H1 (cell line): Measurements from ENCODE around the gene RER1. TPM values are rescaled to one million over a fixed set of nuclear protein-coding genes. Genes with fewer than 3 reads are reported as not detected.

Experiments used
- CTCF ChIA-PET: fragments of 300-600 bp; sonication (Branson Sonifier 250); formaldehyde crosslinking; loops from one replicate; lab custom pipeline; 2021; ENCODE audit not compliant: partially characterized antibody; lab: Charles Lee
- POLR2A ChIA-PET: fragments of 300-600 bp; sonication (Branson Sonifier 250); formaldehyde crosslinking; loops from one replicate; lab custom pipeline; 2021; ENCODE audit warnings: inconsistent platforms; ENCODE audit not compliant: partially characterized antibody; lab: Charles Lee
- DNase-seq, 2 experiments: peaks; one replicate each; pipeline versions ENCODE4 v3.0.0 to v3.0.0-alpha.2; 2010 to 2022; ENCODE audit warnings: low spot score in 2 of 2, low read depth in 1 of 2, mixed read lengths in 1 of 2
- FAIRE-seq: peaks from 2 replicates; lab custom pipeline; 2011; peaks lifted over from hg19 to GRCh38; lab: Jason Lieb, UNC
- H2AFZ ChIP-seq: 2 replicates; pipeline ENCODE4 v1.8.1; 2012; ENCODE audit warnings: low read length, inconsistent platforms
- H2AK5ac ChIP-seq: 2 replicates; pipeline ENCODE4 v1.6.1; 2013; ENCODE audit warnings: low read depth, low read length
- H2BK120ac ChIP-seq: replicated peaks from 2 replicates; pipeline ENCODE3; 2013; ENCODE audit warnings: low read depth, low read length, inconsistent platforms
- H2BK12ac ChIP-seq: 2 replicates; pipeline ENCODE4 v1.6.1; 2013; ENCODE audit warnings: low read depth, low read length
- H2BK15ac ChIP-seq: 2 replicates; pipeline ENCODE4 v1.6.1; 2013; ENCODE audit warnings: low read length
- H2BK20ac ChIP-seq: 2 replicates; pipeline ENCODE4 v1.6.1; 2013; ENCODE audit warnings: low read length
- H2BK5ac ChIP-seq: 2 replicates; pipeline ENCODE4 v1.6.1; 2013; ENCODE audit warnings: low read depth, low read length
- H3K14ac ChIP-seq: 2 replicates; pipeline ENCODE4 v1.6.1; 2013; ENCODE audit warnings: inconsistent platforms; ENCODE audit not compliant: insufficient read length
- H3K18ac ChIP-seq: 2 replicates; pipeline ENCODE4 v1.6.1; 2013; ENCODE audit warnings: low read length; ENCODE audit errors: extremely low read depth
- H3K23ac ChIP-seq: 2 replicates; pipeline ENCODE4 v1.6.1; 2013; ENCODE audit warnings: inconsistent platforms; ENCODE audit not compliant: insufficient read length
- H3K23me2 ChIP-seq: 2 replicates; pipeline ENCODE4 v1.6.1; 2013; ENCODE audit warnings: low read depth, low read length
- H3K27ac ChIP-seq: 2 replicates; pipeline ENCODE4 v1.6.1; 2011; ENCODE audit warnings: low read depth, low read length, inconsistent platforms
- H3K27me3 ChIP-seq, 4 experiments: replicated peaks in 1 of 4; 1 replicate in 1 of 4; 2 replicates in 3 of 4; pipeline versions ENCODE4 v1.6.1 to v1.8.1; 2011 to 2013; ENCODE audit warnings: low read length in 3 of 4, mild to moderate bottlenecking in 3 of 4, inconsistent platforms in 2 of 4, mixed read lengths in 2 of 4, moderate library complexity in 1 of 4; ENCODE audit not compliant: control insufficient read depth in 3 of 4, insufficient read depth in 3 of 4; ENCODE audit errors: extremely low read depth in 1 of 4
- H3K36me3 ChIP-seq, 4 experiments: 2 replicates each; pipeline versions ENCODE4 v1.6.1 to v1.8.1; 2011 to 2013; ENCODE audit warnings: mild to moderate bottlenecking in 4 of 4, low read length in 3 of 4, moderate library complexity in 2 of 4, control low read depth in 1 of 4, inconsistent platforms in 1 of 4; ENCODE audit not compliant: insufficient read depth in 4 of 4, control insufficient read depth in 2 of 4
- H3K4ac ChIP-seq: replicated peaks from 2 replicates; pipeline ENCODE3; 2013; ENCODE audit warnings: low read length, low read depth, mixed read lengths, inconsistent platforms; ENCODE audit not compliant: insufficient read length
- H3K4me1 ChIP-seq, 4 experiments: replicated peaks in 1 of 4; 1 replicate in 1 of 4; 2 replicates in 3 of 4; pipeline versions ENCODE4 v1.6.1 to v1.8.1; 2011 to 2013; ENCODE audit warnings: low read length in 3 of 4, inconsistent platforms in 2 of 4, mixed read lengths in 1 of 4; ENCODE audit not compliant: insufficient read depth in 4 of 4, control insufficient read depth in 3 of 4
- H3K4me2 ChIP-seq, 2 experiments: 2 replicates each; pipeline versions ENCODE4 v1.6.1 to v1.8.1; 2011 to 2013; ENCODE audit warnings: low read depth in 2 of 2, low read length in 2 of 2, control low read depth in 1 of 2, inconsistent platforms in 1 of 2, mild to moderate bottlenecking in 1 of 2; ENCODE audit not compliant: insufficient read depth in 1 of 2
- H3K4me3 ChIP-seq, 4 experiments: fragments of 200-600, 300-600 bp in 1 of 4; sonication (generic), shearing (Covaris generic), sonication (Bioruptor Twin) in 1 of 4; 2 replicates each; pipeline versions ENCODE4 v1.5.1 to v1.8.1; 2011 to 2016; ENCODE audit warnings: low read length in 4 of 4, low read depth in 3 of 4, control low read depth in 2 of 4, inconsistent platforms in 2 of 4, mild to moderate bottlenecking in 2 of 4, mixed read lengths in 1 of 4, moderate library complexity in 1 of 4; ENCODE audit not compliant: insufficient read depth in 2 of 4; ENCODE audit errors: extremely low read depth in 1 of 4
- H3K56ac ChIP-seq: replicated peaks from 2 replicates; pipeline ENCODE3; 2013; ENCODE audit warnings: low read depth, mild to moderate bottlenecking, mixed read lengths, low read length, inconsistent platforms; ENCODE audit not compliant: insufficient read length
- H3K79me1 ChIP-seq: 2 replicates; pipeline ENCODE4 v1.6.1; 2013; ENCODE audit warnings: low read depth, low read length, control low read depth
- H3K79me2 ChIP-seq, 2 experiments: 2 replicates each; pipeline versions ENCODE4 v1.6.1 to v1.8.1; 2012 to 2013; ENCODE audit warnings: low read length in 2 of 2, mild to moderate bottlenecking in 2 of 2, inconsistent platforms in 1 of 2; ENCODE audit not compliant: insufficient read depth in 2 of 2, control insufficient read depth in 1 of 2
- H3K9ac ChIP-seq, 4 experiments: replicated peaks in 1 of 4; 1 replicate in 1 of 4; 2 replicates in 3 of 4; pipeline versions ENCODE4 v1.6.1 to v1.8.1; 2011 to 2013; ENCODE audit warnings: low read depth in 3 of 4, low read length in 3 of 4, control low read depth in 2 of 4, mild to moderate bottlenecking in 2 of 4, moderate library complexity in 2 of 4, inconsistent platforms in 1 of 4; ENCODE audit errors: extremely low read depth in 1 of 4
- H3K9me3 ChIP-seq, 2 experiments: 2 replicates each; pipeline versions ENCODE4 v1.6.1 to v1.8.1; 2012 to 2013; ENCODE audit warnings: mild to moderate bottlenecking in 2 of 2, moderate library complexity in 2 of 2, control low read depth in 1 of 2, inconsistent platforms in 1 of 2, low read depth in 1 of 2, low read length in 1 of 2, mixed read lengths in 1 of 2; ENCODE audit not compliant: insufficient read depth in 2 of 2
- H4K20me1 ChIP-seq, 2 experiments: replicated peaks in 1 of 2; 2 replicates each; pipeline versions ENCODE3 to v1.8.1; 2011 to 2013; ENCODE audit warnings: inconsistent platforms in 2 of 2, low read length in 2 of 2, mild to moderate bottlenecking in 1 of 2; ENCODE audit not compliant: insufficient read depth in 2 of 2, control insufficient read depth in 1 of 2
- H4K5ac ChIP-seq: 2 replicates; pipeline ENCODE4 v1.6.1; 2013; ENCODE audit warnings: low read length, low read depth, mixed read lengths, inconsistent platforms; ENCODE audit not compliant: insufficient read length
- H4K8ac ChIP-seq: 2 replicates; pipeline ENCODE4 v1.8.0; 2013; ENCODE audit warnings: mild to moderate bottlenecking, moderate library complexity, low read length, inconsistent platforms; ENCODE audit not compliant: insufficient read depth; ENCODE audit errors: extremely low read depth
- H4K91ac ChIP-seq: replicated peaks from 2 replicates; pipeline ENCODE3; 2013; ENCODE audit warnings: low read length, mixed read lengths, inconsistent platforms; ENCODE audit not compliant: insufficient read length
- ATF2 ChIP-seq: IDR thresholded peaks from 2 replicates; pipeline ENCODE4 v1.6.1; 2012; ENCODE audit warnings: low read length, inconsistent platforms
- GTF2F1 ChIP-seq: IDR thresholded peaks from 2 replicates; pipeline ENCODE4 v1.6.1; 2012; ENCODE audit warnings: low read depth, low read length, improper control_type of control experiment, borderline replicate concordance
- RFX5 ChIP-seq: IDR thresholded peaks from 2 replicates; pipeline ENCODE4 v1.6.1; 2011; ENCODE audit warnings: low read depth, low read length, improper control_type of control experiment, borderline replicate concordance
- WGBS, 2 experiments: shearing (Covaris generic) in 1 of 2; methylation state at CpG; one replicate each; pipeline versions ENCODE4 v1.1.6 to v1.1.7; 2013 to 2015; ENCODE audit warnings: low lambda C conversion rate in 2 of 2, mixed read lengths in 2 of 2, inconsistent platforms in 1 of 2, low coverage in 1 of 2, missing lambda C conversion rate in 1 of 2; ENCODE audit not compliant: insufficient replicate concordance in 2 of 2, insufficient coverage in 1 of 2, insufficient read length in 1 of 2; ENCODE audit errors: extremely low coverage in 1 of 2, missing lambda C conversion rate in 1 of 2; 5-methylcytosine and 5-hydroxymethylcytosine counted together
- polyA plus RNA-seq, 7 experiments: library from polyadenylated mRNA; depleted of rRNA in 3 of 7; stranded (reverse) in 5 of 7; unstranded in 2 of 7; fragments of >200 nt in 5 of 7; fragments of 200-250 nt in 2 of 7; gene quantifications; 1 replicate in 5 of 7; 2 replicates in 1 of 7; 4 replicates in 1 of 7; pipeline versions ENCODE4 v1.2.1 to v1.2.3, GENCODE V29; 2011 to 2013; ENCODE audit warnings: missing spikeins in 2 of 7, mixed read lengths in 2 of 7
- total RNA-seq: library from RNA; stranded (reverse); fragmentation: NEBNext Ultra II Directional; extraction: Animal tissue kit (Norgen Biotek cat#: 25700); gene quantifications from 2 replicates; pipeline ENCODE4 v1.2.1, GENCODE V29; 2021

Gene RER1
- total and polyA plus RNA-seq, 2 of the 8 experiments (the other 6 are each of a cell fraction or from before 2014, with no cell fraction given), result 102 to 134 TPM

- no peak for FAIRE-seq
- CTCF ChIA-PET, result interaction anchor here (0.5 to 6.6 kb wide), 13 partner anchors 15 to 1008 kb away, joined by 3 to 48 read pairs (median 4); partner anchors contain the start of gene FAAP20
These were observed 24.2 kb downstream of the RER1 start for GRCh38 chr1:2415801-2416208.

More at GRCh38 chr1:2415801-2416208, 24.2 kb downstream of the RER1 start:
- Histone ChIP-seq H3K36me3 (no peaks in the 10 kb centered on the region), H4K20me1 (peaks cover 0 to 4% of the 10 kb centered on the region in 2 experiments), H3K9ac (no peak overlapping the region), H2BK120ac (no peak overlapping the region), H3K27me3 (peaks cover 0 to 2% (median 0%) of the 10 kb centered on the region in 4 experiments; a peak in 2 of 7 replicates), H3K27ac (no peak overlapping the region), H2AFZ (no peak overlapping the region), H4K8ac (no peak overlapping the region; the same call in 1 of the 2 replicates), H3K18ac (no peak overlapping the region), H2BK20ac (no peak overlapping the region), H3K23me2 (peaks cover 15% of the 10 kb centered on the region), H4K91ac (no peak overlapping the region), H3K4me2 (no peak overlapping the region), H4K5ac (no peak overlapping the region), H3K14ac (no peak overlapping the region), H3K4me3 (no peak overlapping the region), H3K23ac (no peak overlapping the region), H3K9me3 (no peaks in the 10 kb centered on the region), H3K56ac (no peak overlapping the region), H2BK5ac (no peak overlapping the region), H3K4me1 (peaks cover 0 to 14% (median 11%) of the 10 kb centered on the region in 4 experiments; a peak in 5 of 7 replicates), H3K79me2 (peaks cover 0 to 6% of the 10 kb centered on the region in 2 experiments; a peak in 1 of 4 replicates), H2BK12ac (no peak overlapping the region), H2AK5ac (no peak overlapping the region), H3K79me1 (no peaks in the 10 kb centered on the region), H3K4ac (no peak overlapping the region), H2BK15ac (no peak overlapping the region)
- no peak for DNase-seq
- 88% methylated on average over 11 of the region's 19 CpGs; no CpG with 5 or more reads in 1 of the 2 experiments for WGBS, 2 experiments
- POLR2A ChIA-PET, result interaction anchor here (0.8 to 1.3 kb wide), 2 partner anchors 8 to 111 kb away, joined by 3 read pairs; partner anchors contain the start of gene PANK4
- TF ChIP-seq ATF2 (no peak), RFX5 (no peak), GTF2F1 (no peak)
